ENCODE results near the gene DPYSL3.

DNA sequence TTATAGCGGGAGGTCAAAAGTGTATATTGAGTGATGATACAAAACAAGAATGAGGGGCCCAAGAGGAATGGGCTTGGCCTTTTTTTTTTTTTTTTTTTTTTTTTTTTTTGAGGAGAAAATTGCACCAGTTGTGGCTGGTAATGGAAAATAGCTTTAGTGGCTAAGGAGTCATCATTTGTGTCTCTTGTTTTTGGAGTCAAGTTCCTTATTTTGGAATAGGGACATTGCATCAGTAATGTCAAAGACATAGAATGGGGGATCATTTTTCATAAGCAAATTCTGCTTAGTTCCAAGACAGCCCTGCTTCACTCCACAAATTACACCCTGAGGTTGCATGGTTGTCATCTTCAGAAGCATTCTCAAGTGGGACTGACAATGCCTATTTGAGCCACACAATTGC, 137.7 kb downstream of the DPYSL3 start:
- TF ChIP-seq SIN3A (IDR thresholded peaks at IDR 0.05; ENCODE audit: borderline replicate concordance, low read depth, low read length), result no peak
- no peak for TF ChIP-seq POLR2AphosphoS5 (IDR thresholded peaks at IDR 0.05; ENCODE audit: low read depth, low read length)
- no peak for TF ChIP-seq EZH2phosphoT487 (IDR thresholded peaks at IDR 0.05; ENCODE audit: borderline replicate concordance, low read depth)
- TF ChIP-seq, protein P1, sequence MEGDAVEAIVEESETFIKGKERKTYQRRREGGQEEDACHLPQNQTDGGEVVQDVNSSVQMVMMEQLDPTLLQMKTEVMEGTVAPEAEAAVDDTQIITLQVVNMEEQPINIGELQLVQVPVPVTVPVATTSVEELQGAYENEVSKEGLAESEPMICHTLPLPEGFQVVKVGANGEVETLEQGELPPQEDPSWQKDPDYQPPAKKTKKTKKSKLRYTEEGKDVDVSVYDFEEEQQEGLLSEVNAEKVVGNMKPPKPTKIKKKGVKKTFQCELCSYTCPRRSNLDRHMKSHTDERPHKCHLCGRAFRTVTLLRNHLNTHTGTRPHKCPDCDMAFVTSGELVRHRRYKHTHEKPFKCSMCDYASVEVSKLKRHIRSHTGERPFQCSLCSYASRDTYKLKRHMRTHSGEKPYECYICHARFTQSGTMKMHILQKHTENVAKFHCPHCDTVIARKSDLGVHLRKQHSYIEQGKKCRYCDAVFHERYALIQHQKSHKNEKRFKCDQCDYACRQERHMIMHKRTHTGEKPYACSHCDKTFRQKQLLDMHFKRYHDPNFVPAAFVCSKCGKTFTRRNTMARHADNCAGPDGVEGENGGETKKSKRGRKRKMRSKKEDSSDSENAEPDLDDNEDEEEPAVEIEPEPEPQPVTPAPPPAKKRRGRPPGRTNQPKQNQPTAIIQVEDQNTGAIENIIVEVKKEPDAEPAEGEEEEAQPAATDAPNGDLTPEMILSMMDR (IDR thresholded peaks at IDR 0.05), result no peak
- TF ChIP-seq GATA2 (CRISPR knock-in tag; IDR thresholded peaks at IDR 0.05), result no peak
- no peak for TF ChIP-seq EP300 (IDR thresholded peaks at IDR 0.05; ENCODE audit: borderline replicate concordance in 1 of 2, low read depth in 1 of 2, low read length in 1 of 2)
- no peak for TF ChIP-seq MXI1 (IDR thresholded peaks at IDR 0.05; ENCODE audit: low read depth, low read length)
- TF ChIP-seq, protein P2, sequence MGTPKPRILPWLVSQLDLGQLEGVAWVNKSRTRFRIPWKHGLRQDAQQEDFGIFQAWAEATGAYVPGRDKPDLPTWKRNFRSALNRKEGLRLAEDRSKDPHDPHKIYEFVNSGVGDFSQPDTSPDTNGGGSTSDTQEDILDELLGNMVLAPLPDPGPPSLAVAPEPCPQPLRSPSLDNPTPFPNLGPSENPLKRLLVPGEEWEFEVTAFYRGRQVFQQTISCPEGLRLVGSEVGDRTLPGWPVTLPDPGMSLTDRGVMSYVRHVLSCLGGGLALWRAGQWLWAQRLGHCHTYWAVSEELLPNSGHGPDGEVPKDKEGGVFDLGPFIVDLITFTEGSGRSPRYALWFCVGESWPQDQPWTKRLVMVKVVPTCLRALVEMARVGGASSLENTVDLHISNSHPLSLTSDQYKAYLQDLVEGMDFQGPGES (IDR thresholded peaks at IDR 0.05; ENCODE audit: low read depth, low read length), result no peak
- no peak for TF ChIP-seq GABPA (IDR thresholded peaks at IDR 0.05; ENCODE audit: low read depth)
- TF ChIP-seq FOXM1 (IDR thresholded peaks at IDR 0.05; ENCODE audit: low read depth), result no peak
- TF ChIP-seq TCF12 (IDR thresholded peaks at IDR 0.05), result no peak

All from SK-N-SH (cell line).